IMR-90 (cell line): ENCODE results near the gene KTN1.

Experiments
- CHD1 ChIP-seq: IDR thresholded peaks from 2 replicates; pipeline ENCODE4 v1.6.1; 2012; ENCODE audit warnings: low read depth, low read length, improper control_type of control experiment
- TF ChIP-seq, protein P1 (sequence below): conservative IDR thresholded peaks from 2 replicates; pipeline ENCODE4 v1.5.1; 2012; ENCODE audit warnings: mild to moderate bottlenecking, low read depth, low read length, improper control_type of control experiment

GRCh38 chr14:55533960-55534359 lies 46.0 kb upstream of the KTN1 start:
- TF ChIP-seq, protein P1, sequence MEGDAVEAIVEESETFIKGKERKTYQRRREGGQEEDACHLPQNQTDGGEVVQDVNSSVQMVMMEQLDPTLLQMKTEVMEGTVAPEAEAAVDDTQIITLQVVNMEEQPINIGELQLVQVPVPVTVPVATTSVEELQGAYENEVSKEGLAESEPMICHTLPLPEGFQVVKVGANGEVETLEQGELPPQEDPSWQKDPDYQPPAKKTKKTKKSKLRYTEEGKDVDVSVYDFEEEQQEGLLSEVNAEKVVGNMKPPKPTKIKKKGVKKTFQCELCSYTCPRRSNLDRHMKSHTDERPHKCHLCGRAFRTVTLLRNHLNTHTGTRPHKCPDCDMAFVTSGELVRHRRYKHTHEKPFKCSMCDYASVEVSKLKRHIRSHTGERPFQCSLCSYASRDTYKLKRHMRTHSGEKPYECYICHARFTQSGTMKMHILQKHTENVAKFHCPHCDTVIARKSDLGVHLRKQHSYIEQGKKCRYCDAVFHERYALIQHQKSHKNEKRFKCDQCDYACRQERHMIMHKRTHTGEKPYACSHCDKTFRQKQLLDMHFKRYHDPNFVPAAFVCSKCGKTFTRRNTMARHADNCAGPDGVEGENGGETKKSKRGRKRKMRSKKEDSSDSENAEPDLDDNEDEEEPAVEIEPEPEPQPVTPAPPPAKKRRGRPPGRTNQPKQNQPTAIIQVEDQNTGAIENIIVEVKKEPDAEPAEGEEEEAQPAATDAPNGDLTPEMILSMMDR: no peak
- no peak for TF ChIP-seq CHD1
